Stimulated activated naive CD8-positive, alpha-beta T cell treated with anti-CD3 and anti-CD28 coated beads, Interleukin-15, Interleukin-2, amounts not matched to agents 100 U/mL and 50 U/mL, for 24 hours (primary cell): ENCODE measurements around the gene STAB2.
"Not testable (repeated sequence)": the region's sequence is repeated elsewhere in the genome, so short reads cannot be mapped to it uniquely, and the experiment has no call there.

ENCODE experiments used
- ATAC-seq: fragments of 150-1000 bp; cut with Tn5 transposase; one replicate; pipeline ENCODE4 v1.10.0; 2021
- DNase-seq: peaks from one replicate; pipeline ENCODE4 v3.0.0; 2021

Gene STAB2

DNA sequence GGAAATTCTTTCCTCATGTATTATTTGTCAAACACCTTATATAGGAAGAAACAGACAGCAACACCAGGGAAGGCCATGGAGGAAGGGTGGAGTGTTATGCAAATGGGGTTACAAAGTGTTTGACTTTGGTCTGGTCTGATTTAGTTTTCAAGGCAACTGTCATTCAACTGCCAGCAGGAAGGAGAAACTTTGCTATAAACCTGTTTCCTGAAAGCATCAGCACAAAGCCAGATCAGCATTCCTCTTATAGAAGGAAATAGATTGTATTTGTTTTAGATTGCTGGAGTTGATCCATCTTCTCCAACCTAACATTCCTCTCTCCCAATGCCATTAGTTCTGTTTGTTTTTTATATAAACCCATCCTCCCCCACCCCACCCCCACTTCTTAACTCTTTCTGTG lies 65.7 kb downstream of the STAB2 start:
- DNase-seq (no peak), ATAC-seq (no peak)

DNA sequence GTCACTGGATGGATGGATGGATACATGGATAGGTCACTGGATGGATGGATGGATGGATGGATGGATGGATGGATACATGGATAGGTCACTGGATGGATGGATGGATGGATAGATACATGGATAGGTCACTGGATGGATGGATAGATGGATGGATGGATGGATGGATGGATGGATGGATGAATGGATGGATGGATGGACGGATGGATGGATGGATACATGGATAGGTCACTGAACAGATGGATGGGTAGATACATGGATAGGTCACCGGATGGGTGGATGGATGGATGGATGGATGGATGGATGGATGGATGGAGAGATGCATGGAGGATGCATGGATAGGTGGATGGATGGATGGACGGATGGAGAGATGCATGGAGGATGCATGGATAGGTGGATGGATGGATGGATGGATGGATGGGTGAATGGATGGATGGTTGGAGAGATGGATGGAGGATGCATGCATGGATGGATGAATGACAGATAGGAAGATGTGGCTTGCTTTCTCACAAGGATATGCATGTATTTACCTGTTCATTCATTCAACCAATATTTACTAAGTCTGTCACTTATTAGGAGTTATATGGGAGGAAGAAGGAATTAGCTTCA lies 66.6 kb downstream of the STAB2 start:
- not testable (repeated sequence) for ATAC-seq

DNA sequence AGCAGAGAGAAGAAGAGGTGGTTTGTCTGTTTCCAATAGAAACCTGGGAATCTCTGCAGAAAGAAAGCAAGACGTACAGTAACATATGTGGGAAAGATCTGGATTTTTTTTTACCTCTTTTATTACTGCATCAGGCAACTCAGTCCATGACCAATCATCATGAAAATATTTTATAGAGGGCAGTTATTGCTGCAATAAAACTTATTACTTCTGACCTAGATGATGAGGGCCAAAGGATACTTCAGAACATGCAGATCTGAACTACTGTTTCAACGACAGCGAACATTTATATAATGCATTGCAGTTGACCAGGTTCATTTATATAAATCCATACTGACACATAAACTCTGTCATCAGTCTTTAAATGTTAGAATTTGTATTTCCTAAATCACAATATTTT lies 67.7 kb downstream of the STAB2 start:
- DNase-seq = no peak
- ATAC-seq = no peak

More for the DNA sequence above, 66.6 kb downstream of the STAB2 start:
- not testable (repeated sequence) for DNase-seq

DNA sequence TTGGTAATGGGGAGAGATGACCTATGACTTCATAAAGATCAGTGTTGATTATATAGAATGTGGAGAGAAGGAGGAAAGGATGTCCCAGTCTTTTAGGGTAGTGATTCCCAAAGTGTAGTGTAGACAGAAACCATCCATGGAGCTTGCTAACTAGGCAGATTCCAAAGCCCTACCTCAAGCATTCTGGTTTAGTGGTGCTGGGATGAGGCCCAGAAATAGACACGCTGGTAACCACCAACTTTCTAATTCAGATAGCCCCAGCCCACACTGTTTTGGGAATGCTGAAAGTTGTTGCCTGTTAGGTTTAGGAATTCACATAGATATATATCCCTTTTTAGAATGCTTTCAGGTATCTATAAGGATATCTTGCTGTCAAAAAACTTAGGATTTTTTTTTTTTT lies 69.2 kb downstream of the STAB2 start:
- ATAC-seq (no peak), DNase-seq (no peak)

DNA sequence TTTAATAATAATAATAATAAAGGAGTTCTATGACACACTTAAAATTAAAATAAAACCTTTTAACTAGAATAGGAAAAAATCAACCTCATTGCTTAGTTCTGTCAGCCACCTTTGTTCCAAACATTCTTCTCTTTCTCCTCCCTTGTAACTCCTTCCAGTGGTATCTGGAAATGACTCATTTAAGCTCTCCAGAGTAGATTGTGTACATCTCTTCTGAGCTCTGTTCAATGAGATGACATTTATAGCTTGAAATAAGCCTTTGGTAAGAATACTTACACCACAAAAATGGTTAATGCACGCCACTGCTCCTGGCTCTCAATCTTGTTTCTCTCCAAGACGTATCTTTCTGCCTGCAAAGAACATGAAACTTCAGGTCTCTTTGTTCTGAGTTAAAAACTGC lies 70.3 kb downstream of the STAB2 start:
- DNase-seq (no peak), ATAC-seq (no peak)

DNA sequence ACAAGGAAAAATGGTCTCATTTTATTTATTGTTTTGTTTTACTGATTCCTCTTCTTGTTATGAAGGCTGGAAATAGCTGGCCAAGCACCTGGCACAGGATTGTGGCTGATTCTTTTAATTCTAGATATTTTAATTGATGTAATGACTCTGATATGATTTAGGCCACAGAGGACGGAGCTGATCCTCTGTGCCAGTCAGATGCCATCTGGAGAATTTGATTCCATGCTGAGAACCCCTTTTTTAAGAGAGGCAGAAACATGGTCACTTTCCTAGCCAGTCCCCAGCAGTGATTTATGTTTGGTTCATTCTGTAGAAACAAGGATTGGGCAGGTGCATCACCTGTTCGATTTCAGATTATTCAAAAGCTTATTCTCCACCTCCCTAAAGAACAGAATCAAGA lies 77.6 kb downstream of the STAB2 start:
- no peak for ATAC-seq

DNA sequence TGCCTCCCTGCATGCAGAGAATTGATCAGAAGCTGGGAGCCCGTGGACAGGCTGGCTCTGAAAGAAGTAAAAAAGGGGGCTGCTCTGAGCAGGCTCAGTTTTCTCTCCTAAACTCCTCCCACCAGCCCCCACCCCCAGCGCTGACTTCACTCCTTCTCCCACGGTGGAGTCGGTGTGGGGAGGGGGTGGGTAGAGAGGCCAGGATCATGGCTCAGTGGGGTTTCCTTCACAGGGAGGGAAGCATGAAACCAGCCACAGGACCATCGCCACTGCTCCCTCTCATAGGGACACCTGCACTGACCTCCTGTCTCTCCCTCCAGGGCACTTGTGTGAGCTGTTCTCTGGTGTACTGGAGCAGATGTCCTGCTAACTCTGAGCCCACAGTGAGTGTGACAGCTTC lies 78.9 kb downstream of the STAB2 start:
- DNase-seq (no peak), ATAC-seq (no peak)

More for the DNA sequence above, 77.6 kb downstream of the STAB2 start:
- DNase-seq = no peak

DNA sequence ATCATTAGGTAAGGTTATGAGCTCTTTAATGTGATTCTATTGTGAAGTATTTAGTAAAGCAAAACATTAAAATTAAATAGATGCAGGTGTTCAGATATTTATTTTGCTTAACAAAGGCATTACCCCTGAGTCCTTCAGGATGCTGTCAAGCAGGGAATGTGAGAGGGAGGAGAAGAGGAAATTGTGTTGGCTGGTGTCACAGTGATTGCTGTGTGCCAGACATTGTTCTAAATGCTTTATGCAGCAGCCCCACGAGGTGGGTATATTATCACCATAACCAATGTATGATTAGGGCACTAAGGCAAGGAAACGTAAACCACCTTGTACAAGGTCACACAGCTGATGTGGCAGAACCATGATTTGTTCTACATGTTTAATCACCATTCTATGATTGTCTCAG lies 80.1 kb downstream of the STAB2 start:
- DNase-seq (no peak), ATAC-seq (no peak)

DNA sequence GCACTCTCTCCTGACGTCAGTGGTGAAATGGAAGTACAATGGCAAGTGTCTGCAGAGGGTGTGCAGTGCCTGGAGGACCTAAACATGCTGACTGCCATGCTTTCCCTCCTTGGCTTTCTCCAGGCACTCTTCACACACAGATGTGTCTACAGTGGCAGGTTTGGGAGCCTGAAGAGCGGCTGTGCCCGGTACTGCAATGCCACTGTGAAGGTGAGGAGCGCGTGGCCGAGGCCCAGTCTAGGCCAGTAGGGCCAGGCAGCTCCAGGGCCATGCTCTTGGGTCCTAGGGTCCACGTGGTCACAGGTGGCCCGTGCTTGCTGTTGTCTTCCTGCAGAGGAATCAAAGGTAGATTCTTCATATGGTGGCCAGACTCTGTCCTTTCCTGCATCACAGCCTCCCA lies 81.4 kb downstream of the STAB2 start:
- no peak for ATAC-seq
- DNase-seq = no peak

DNA sequence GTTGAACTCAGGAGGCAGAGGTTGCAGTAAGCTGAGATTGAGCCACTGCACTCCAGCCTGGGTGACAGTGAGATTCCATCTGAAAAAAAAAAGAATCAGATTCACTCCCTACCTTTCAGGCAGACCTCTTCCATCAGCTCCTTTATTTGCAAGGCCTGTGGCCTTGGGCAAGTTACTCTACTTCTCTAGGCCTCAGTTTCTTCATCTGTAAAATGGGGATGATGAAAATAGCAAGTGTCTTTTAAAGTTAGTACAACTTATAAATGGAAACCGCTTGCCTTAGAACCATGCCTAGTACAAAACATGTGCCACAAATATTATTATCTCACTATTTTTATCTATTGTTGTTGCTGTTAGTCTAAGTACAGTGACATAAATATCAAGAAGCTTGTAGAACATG lies 84.3 kb downstream of the STAB2 start:
- DNase-seq (no peak), ATAC-seq (no peak)

DNA sequence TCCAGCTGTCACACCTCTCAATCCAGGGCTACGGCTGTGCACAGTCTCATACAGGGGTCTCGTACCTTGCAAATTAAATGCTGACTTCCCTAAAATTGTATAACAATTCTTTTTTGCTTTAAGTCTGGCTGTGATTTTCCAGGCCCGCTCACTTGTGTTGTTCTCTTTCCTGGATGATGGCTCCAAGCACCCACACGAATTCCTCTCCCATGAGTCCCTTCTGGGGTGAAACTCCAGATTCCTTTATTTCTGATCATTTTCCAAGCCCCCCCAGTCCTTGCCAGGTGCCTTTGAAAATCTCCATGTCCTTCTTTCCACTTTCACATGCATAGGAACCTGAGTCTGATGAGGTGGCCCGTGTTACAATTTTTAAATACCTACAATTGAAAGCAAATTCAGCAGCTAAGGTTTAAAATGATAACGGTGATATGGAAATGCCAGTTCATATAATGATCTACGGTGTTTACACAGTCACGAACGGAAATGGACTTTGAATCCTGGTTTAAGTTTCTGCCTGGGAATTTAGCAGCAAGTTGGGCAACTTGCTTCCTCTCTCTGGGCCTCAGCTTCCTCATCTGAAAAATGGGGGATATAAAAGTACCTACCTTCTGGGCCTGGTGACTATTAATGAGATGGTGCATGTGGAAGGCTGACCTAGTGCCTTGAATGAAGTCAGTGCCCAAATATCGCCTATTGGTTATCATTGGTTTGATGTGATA lies 85.5 kb downstream of the STAB2 start:
- DNase-seq (no peak), ATAC-seq (no peak)

DNA sequence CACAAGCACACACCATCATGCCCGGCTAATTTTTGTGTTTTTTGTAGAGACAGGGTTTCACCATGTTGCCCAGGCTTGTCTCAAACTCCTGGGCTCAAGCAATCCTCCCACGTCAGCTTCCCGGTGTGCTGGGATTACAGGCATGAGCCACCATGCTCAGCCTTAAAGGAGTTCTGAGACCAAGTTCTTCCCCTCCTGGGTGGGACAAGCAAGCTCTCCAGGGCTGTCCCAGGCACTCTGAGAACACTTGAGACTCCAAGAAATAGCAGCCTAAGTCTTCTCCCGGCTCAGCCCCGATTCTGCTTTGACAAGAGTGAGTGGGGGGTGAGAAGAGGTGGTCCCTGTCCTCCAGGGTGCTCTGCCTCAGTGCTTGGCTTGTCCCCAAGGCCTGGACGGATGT lies 86.4 kb downstream of the STAB2 start:
- ATAC-seq = no peak

DNA sequence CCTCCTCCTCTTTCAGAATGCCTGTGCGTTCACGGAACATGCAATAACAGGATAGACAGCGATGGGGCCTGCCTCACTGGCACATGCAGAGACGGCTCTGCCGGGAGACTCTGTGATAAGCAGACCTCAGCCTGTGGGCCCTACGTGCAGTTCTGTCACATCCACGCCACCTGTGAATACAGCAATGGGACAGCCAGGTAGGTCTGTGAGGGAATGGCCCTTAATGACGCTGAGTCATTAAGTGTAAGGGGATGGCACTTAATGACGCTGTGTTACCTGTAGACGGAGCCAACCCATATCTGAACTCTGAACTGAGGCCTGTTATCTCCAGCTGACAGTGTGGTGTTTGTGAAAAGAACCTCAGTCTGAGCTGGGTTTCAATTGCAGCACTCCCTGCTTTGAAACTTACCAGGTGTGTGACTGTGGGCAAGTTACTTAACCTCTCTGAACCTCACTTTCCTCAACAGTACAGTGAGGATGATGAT lies 86.9 kb downstream of the STAB2 start:
- ATAC-seq = no peak
- DNase-seq = no peak

More for the DNA sequence above, 86.4 kb downstream of the STAB2 start:
- no peak for DNase-seq

DNA sequence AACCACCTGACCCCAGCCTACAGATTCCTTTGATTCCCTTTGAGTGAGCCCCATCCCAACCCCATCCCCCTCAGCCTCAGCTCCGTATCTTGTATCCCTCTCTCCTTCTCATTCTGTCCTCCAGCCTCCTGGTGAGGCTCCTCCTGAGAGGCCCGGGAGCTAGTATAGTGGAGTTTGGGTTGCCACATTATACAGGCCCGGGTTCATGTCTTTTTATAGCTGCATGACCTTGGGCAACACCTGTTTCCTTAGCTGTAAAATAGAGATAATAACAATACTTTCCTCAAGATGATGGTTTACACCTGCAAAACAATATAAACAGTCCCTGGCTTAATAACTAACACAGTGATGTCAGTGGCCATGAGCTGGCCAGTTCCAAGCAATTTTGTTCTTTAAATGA lies 89.8 kb downstream of the STAB2 start:
- no peak for ATAC-seq

DNA sequence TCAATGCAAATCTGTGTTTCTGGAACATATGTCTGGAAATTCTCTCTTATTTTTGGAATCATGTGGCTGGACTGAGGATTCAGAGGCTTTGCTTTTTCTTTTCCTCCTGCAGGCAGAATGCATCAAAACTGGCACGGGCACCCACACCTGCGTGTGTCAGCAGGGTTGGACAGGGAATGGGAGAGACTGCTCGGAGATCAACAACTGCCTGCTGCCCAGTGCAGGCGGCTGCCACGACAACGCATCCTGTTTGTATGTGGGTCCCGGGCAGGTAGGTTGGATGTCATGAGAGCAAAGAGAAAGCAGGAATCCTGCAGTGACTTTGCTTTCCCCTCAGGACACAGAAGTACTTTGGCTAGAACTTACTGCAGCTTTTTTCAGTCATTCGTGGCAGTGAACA lies 90.3 kb downstream of the STAB2 start:
- DNase-seq = no peak

More for the DNA sequence above, 89.8 kb downstream of the STAB2 start:
- DNase-seq = no peak

DNA sequence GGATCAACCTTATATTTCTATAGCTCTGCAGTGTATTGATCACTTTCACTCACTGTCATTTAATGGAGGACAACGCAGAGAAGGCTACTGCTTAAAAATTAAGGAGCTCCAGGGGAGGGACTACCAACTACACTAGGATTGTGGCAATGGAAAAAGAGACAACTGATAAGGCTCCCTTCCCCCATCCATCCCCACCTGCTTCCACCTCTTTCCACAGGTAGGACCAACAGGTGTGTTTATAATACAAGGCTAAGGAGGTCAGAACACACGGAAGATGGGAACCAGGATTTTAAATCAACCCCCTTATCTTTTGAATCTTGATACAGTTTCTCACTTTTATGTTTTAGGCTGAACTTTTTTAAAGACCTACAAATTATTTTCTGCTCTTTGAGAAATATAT lies 90.8 kb downstream of the STAB2 start:
- ATAC-seq = no peak
- DNase-seq = no peak

More for the DNA sequence above, 90.3 kb downstream of the STAB2 start:
- no peak for ATAC-seq

DNA sequence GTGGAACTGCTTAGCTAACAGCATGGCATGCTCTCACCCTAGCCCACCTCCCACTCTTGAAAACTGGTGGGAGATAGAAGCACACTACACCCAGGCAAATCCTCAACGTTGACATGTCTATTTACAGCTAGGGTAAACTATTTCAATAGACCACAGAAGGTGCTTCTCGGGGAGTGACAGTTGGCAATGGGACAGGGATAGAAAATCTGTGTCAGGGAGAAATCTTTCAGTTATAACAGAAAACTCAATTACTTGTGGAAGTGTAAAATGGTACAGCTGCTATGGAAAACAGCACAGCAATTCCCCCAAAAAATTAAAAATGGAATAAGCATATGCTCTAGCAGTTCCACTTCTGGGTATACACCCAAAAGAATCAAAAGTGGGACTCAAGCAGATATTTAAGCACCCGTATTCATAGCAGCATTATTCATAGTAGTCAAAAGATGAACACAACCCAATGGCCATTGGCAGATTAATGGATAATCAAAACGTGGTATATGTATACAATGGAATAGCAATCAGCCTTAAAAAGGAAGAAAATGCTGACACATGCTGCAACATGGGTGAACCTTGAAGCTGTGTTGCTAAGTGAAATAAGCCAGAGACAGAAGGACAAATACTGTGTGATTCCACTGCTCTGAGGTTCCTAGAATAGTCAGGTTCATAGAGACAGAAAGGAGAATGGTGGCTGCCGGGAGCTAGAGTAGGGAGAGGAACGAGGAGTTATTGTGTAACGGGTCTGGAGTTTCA lies 92.5 kb downstream of the STAB2 start:
- DNase-seq (no peak), ATAC-seq (no peak)

DNA sequence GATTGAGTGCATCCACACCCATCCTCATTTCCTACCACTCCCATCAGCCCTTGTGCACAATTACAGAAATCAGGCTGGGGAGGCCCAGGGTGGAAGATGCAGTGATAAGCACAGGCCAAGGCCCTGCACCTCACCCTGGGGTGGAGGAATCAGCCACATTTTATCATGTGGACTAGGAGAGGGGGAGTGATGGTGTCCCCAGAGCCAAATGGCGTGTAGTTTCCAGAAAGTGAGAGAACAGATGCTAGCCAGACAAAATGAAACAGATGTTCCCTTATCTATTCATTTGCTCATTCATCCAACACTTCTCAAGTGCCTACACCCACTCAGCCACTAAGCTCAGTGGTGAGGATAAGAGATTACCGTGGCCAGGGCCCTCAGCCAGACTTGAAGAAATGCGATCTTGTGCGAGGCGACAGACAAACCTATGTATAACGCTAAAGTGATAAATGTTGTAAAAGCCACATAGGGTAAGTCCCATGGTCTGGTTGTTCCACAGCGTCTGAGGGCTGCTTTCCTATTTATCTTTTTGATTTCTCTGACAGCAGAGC lies 93.6 kb downstream of the STAB2 start:
- ATAC-seq = peak; percentile 58
- DNase-seq = no peak

DNA sequence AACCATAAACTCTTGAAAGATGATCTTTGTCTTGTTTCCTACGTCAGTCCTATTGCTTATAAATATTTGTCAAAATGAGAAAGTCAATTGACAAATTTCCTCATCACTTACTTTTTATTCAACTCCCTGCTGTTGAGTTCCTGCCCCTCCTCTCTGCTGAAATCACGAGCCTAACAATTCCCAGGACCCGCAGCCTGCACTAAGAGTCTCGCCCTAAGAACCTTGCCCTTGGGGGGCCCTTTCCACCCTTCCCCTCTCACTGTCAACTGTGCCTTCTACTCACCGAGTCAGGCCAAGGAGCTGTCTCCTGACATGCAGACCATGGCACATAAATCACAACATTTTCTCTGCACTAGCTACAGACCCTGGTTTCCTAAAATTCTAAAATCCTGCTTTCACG lies 99.0 kb downstream of the STAB2 start:
- no peak for DNase-seq
- no peak for ATAC-seq

DNA sequence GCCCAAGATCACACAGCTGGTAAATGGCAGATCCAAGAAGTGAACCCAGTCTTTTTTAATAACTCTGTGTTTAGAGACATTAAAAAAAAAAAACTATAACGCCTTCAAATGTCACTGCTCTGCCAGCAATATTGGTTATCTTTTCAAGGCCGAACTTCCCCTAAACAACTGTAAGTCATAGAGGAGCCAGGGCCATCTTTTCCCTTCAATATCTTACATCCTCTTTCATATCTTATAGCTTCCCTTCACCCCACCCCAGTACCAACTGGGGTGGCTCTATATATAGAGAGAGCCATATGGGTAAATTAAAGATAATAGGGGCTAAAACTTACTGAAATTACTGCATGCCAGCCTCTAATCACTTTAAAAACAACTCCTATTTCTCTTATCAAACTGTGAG lies 100.2 kb downstream of the STAB2 start:
- no peak for ATAC-seq
- no peak for DNase-seq

DNA sequence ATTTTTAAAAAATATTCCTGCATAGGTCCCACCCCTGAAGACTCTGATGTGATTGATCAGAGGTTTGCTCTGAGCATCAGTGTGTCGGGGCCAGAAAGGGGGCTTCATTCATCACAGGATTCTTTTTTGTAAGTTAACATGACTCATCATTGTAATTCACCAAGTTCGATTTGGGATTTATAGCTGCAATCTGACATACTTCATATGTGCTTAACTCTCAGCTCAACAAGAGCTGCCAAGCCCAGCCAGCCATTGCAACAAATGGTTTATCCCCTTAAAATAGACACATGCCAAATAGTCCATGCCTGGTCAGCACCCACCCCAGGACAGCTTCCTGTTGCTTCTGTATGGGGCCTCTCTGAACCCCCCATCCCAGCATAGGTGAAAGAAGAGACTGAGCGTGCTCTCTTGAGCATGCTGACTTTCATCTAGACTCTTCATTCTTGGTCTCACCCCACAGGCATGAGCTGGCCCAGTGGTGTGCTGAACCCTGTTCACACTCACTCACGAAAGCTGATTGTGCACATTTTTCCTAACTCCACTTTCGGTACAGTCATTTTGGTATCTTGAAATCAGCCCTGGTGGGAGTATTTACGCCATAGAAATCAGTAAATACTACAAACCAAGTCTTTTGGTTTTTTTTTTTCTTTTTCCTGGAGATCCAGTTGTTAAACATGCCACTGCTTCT lies 101.4 kb downstream of the STAB2 start:
- DNase-seq = no peak
- ATAC-seq = no peak

DNA sequence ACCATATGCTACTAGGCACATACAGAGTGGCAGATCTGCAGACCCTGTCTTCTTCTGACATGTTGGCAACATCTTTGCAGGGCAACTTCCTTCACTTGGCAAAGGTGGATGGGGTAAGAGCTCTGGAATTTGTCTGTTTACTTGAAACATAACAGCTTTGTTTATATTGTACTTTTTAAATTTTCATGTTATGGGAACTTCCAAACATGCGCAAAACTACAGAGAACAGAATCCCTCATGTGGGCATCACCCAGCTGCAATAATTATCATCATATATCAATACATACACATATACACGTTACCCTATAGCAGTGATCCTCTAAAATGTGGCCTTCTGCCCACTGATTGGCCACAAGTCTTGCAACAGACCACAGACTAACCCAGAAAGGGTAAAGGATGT lies 103.4 kb downstream of the STAB2 start:
- DNase-seq = no peak

More for the DNA sequence above, 103.4 kb downstream of the STAB2 start:
- ATAC-seq = no peak
